ENCODE results near the gene NLN. TPM values are rescaled to one million over a fixed set of nuclear protein-coding genes. Genes with fewer than 3 reads are reported as not detected.

The NLN gene
- total RNA-seq, 6 donors from 2014 or later, result 4.2 to 20.8 (median 13.1) TPM

DNA sequence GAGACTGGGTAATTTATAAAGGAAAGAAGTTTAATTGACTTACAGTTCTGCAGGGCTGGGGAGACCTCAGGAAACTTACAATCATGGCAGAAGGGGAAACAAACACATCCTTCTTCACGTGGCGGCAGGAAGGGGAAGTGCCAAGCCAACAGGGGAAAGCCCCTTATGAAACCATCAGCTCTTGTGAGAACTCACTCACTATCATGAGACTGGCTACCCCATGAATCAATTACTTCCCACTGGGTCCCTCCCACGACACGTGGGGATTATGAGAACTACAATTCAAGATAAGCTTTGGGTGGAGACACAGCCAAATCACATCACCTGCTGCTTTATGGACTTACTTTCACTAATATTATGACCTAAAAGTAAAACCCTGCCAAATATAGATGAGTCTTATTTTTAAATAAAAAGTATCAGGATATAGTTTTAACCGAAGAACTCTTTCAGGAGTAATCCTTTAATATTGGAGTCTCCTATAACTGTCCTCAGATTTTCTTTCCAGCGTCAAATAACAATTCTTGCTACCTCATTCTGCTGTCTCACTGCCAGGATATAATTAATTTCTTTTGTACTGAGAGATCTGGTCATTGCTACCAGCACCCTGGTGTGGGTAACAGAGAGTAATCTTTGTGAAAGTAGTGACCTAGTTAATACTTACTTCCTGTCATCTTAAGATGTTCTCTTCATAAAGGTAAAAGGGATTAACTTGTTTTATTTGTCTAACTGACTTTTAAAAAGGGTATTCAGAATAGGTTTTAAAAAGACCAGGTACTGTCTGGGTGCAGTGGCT lies 68.6 kb downstream of the NLN start:
- H3K9me3 ChIP-seq, result no peaks in the 10 kb centered on the region
- no peaks in the 10 kb centered on the region for H3K27me3 ChIP-seq
- H3K4me1 ChIP-seq, result no peaks in the 10 kb centered on the region
- no peak for TF ChIP-seq POLR2AphosphoS5 (IDR thresholded peaks at IDR 0.05)
- TF ChIP-seq, protein P1, sequence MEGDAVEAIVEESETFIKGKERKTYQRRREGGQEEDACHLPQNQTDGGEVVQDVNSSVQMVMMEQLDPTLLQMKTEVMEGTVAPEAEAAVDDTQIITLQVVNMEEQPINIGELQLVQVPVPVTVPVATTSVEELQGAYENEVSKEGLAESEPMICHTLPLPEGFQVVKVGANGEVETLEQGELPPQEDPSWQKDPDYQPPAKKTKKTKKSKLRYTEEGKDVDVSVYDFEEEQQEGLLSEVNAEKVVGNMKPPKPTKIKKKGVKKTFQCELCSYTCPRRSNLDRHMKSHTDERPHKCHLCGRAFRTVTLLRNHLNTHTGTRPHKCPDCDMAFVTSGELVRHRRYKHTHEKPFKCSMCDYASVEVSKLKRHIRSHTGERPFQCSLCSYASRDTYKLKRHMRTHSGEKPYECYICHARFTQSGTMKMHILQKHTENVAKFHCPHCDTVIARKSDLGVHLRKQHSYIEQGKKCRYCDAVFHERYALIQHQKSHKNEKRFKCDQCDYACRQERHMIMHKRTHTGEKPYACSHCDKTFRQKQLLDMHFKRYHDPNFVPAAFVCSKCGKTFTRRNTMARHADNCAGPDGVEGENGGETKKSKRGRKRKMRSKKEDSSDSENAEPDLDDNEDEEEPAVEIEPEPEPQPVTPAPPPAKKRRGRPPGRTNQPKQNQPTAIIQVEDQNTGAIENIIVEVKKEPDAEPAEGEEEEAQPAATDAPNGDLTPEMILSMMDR (IDR thresholded peaks at IDR 0.05), result no peak
- TF ChIP-seq EP300 (IDR thresholded peaks at IDR 0.05), result no peak
- no peak for TF ChIP-seq POLR2A (IDR thresholded peaks at IDR 0.05)
- no peak overlapping the region for H3K4me3 ChIP-seq
- DNase-seq (peak in 1 of 2 donors; percentile 42), ATAC-seq (ENCODE audit: low FRiP score in 2 of 2) (peak in 1 of 2 donors; percentile 46)
- no peak overlapping the region for H3K27ac ChIP-seq
- WGBS, 2 donors, result 63% methylated on average over 6 of the region's 6 CpGs
- peaks cover 0 to 3% (median 0%) of the 10 kb centered on the region in 4 donors for H3K36me3 ChIP-seq

DNA sequence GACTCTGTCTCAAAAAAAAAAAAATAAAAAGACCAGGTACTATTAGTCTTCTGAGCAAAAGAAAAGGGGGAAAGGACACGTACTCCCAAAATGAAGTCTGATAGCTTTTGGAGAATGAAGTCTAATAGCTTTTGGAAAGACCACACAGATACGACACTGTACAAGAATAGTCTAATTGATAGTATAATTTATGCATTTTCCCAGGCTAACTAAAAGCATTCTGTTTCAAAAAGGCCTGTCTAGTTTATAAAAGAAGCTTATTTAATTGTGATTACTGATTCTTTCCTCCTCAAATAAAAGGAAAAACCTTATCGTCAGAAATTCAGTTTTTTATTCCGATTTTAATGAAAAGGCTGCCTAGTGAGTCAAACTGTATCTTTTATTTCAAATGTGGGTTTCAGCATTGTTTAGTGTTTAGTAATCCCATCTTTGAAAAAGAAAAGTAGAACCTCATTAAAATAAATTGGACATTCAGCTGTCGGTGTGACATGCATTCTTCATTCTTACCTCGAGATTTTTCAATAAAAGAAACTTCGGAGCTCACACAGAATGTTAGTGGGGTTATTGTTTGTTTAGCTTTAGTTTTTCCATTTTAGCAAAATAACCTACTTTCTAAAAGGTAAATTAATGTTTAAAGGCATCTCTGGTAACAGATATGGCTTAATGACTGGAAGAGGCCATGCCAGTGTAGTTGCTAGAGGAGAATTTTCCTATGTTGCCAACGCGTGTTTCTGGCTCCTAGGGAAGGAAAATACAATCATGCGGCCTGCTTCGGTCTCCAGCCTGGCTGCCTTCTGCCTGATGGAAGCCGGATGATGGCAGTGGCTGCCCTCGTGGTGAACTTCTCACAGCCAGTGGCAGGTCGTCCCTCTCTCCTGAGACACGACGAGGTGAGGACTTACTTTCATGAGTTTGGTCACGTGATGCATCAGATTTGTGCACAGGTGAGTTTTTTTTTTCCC lies 70.0 kb downstream of the NLN start:
- Histone ChIP-seq H3K4me1 (no peaks in the 10 kb centered on the region), H3K4me3 (no peak overlapping the region), H3K9me3 (no peaks in the 10 kb centered on the region), H3K27me3 (no peaks in the 10 kb centered on the region), H3K36me3 (peaks cover 0 to 3% (median 0%) of the 10 kb centered on the region in 4 donors), H3K27ac (no peak overlapping the region)
- WGBS, 2 donors, result 79 to 86% methylated on average over 17 of the region's 17 CpGs
- no peak for ATAC-seq (ENCODE audit: low FRiP score in 2 of 2)
- peak in 1 of 2 donors; percentile 36 for DNase-seq
- TF ChIP-seq POLR2A (IDR thresholded peaks at IDR 0.05), result no peak
- TF ChIP-seq, protein P1 (IDR thresholded peaks at IDR 0.05), result no peak

DNA sequence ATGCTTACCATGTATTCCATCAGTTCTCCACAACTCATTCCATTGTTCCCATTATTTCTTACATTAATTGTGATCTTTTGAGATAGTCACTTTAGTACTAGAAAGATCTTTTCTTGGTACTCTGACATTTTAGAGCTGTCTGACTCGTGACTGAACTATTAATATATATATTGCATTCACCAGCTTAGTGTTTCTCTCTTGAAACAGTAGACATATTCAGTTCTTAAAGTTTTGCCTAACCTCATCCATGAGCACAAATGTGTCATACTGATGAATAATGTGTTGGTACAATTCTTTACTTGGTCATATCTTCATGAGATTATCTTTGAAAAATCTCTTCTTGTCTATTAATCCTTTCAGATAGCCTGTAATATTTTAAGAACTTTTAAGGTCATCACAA lies 74.3 kb downstream of the NLN start:
- no peak overlapping the region for H3K27ac ChIP-seq
- WGBS, 2 donors, result 82 to 96% methylated on average over 1 of the region's 1 CpG
- no peaks in the 10 kb centered on the region for H3K27me3 ChIP-seq
- DNase-seq (no peak), ATAC-seq (ENCODE audit: low FRiP score in 2 of 2) (no peak)
- no peaks in the 10 kb centered on the region for H3K9me3 ChIP-seq
- no peak overlapping the region for H3K4me3 ChIP-seq
- H3K4me1 ChIP-seq, result no peaks in the 10 kb centered on the region
- no peaks in the 10 kb centered on the region for H3K36me3 ChIP-seq
- TF ChIP-seq POLR2A (IDR thresholded peaks at IDR 0.05) (no peak), POLR2AphosphoS5 (IDR thresholded peaks at IDR 0.05) (no peak), EP300 (IDR thresholded peaks at IDR 0.05) (no peak)
- TF ChIP-seq, protein P1 (IDR thresholded peaks at IDR 0.05), result no peak

DNA sequence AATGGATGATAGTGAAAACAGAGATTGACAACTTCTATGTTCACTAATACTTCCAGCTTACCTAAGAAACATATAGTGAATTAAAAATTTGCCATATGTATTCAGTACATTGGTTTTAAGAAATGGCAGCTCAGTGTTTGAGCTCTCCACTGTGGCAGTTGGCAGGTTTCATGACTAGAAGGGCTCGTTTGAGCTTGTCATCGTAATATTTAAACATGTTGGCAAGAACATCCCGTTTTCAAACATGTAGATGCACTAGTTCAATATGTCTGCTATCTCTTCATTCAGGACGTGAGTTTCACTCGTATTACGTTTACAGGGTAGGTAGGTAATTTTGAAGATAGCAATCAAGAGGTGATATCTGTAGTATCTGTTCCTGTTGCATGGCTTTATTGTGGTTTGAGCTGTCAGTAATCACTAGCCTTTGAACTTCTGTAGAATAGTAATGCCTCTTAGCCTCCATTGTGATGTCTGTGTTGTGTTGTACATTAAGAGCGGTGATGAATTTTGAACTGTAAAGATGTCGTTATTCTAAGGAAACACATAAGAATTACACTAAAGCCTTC lies 74.8 kb downstream of the NLN start:
- 85 to 91% methylated on average over 8 of the region's 8 CpGs for WGBS, 2 donors
- TF ChIP-seq, protein P1 (IDR thresholded peaks at IDR 0.05), result no peak
- TF ChIP-seq POLR2AphosphoS5 (IDR thresholded peaks at IDR 0.05) (no peak), POLR2A (IDR thresholded peaks at IDR 0.05) (no peak), EP300 (IDR thresholded peaks at IDR 0.05) (no peak)
- Histone ChIP-seq H3K36me3 (no peaks in the 10 kb centered on the region), H3K9me3 (no peaks in the 10 kb centered on the region), H3K4me3 (no peak overlapping the region), H3K27ac (no peak overlapping the region), H3K4me1 (no peaks in the 10 kb centered on the region), H3K27me3 (no peaks in the 10 kb centered on the region)
- ATAC-seq (ENCODE audit: low FRiP score in 2 of 2) (no peak), DNase-seq (no peak)
